GM18858 (cell line): ENCODE data around the gene PPP1R12A.
A peak's percentile ranks its signal among the peaks of the same experiment; 100 is the strongest.

Source experiments
- ATAC-seq: cut with Tn5 transposase; IDR thresholded peaks from one replicate; pipeline ENCODE4 v1.9.1; 2021; ENCODE audit not compliant: unreplicated experiment

The PPP1R12A gene

DNA sequence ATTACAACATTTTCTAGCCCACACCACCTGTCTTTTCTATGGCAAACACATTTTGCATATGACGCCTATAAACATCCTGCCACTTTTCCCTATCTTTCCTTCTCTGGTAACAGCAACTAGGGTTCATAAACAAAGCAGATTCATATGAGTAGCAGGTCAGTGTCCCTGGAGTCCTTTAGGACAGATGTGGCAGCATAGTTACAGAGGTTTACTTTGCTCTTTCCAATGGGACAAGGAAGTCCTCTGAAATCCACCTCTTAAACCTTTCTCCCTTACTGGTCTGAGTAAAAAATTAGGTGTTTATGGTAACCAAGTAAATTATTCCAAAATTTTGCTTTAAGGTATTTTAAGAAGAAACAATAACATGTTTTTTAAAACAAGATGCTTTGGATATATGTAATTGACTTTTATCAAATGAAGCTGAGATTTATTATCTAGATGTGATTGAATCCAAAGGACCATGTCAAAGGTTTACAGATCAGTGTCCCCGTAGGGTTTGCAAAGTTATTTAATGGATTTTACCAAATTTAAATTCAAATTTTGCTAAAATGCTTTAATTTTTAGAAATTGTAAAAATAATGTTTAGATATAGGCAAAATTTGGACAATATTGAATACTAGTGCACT lies 164.9 kb downstream of the PPP1R12A start:
- ATAC-seq, result no peak

GRCh38 chr12:79769189-79769859 lies 165.6 kb downstream of the PPP1R12A start:
- no peak for ATAC-seq

DNA sequence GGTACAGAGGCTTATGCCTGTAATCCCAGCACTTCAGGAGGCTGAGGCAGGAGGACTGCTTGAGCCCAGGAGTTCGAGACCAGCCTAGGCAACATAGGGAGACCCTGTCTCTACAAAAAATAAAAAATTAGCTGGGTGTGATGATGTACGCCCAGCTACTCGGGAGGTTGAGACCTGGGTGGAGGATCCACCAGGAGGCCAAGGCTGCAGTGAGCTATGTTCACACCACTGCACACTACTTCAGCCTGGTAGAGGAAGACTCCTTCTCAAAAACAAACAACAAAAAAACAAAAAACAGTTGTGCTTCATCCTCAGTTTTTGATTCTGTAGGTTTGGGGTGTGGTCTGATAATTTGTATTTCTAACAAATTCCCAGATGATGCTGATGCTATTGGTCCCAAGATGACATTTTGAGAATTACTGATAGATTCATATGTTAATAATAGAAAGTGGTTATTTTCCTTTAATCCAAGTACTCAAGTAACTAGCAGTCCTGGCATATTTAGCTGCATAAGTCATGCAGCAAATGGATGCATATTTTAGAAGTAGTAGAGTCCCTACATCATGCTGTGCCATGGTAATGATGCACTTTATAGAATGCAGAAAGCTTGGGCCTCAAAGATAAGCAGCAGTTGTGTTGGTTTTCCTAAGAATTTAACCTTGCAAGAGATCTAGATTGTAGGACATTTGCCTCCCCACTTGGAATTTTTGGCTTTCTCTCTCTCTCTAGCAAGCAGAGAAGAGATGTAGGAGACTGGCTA lies 168.0 kb downstream of the PPP1R12A start:
- no peak for ATAC-seq

GRCh38 chr12:79765157-79765556 lies 169.7 kb downstream of the PPP1R12A start:
- no peak for ATAC-seq

DNA sequence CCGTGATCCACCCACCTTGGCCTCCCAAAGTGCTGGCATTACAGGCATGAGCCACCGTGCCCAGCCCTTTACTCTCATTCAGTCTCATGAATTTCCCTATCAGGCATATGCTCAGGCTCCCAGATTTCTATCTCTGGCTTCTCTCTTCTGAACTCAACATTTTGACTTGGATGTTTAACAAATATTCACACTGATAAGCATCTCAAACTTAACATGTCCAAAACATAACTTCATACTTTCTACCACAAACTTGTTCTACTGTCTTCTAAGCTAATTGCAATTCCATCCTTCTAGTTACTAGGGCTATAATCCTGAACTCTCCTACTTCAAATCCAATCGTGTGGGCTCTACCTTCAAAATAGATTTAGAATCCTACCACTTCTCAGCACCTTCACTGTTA lies 170.3 kb downstream of the PPP1R12A start:
- no peak for ATAC-seq

GRCh38 chr12:79763766-79764452 lies 171.0 kb downstream of the PPP1R12A start:
- ATAC-seq, result no peak

DNA sequence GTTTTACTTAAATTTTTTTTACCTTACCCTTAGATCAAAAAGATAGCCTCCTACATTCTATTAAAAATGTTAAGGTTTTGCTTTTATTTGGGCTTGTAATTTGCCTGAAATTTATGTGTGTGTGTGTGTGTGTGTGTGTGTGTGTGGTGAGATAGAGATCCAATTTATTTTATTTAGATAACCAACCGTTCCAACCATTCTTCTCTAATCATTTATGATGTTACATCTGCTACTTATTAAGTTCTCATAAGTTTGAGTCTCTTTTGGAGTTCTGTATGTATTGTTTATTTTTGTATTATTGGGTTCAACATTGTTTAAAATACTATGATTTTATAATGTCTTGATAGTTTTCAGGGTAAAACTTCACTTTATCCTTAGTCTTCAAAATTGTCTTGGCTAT lies 173.6 kb downstream of the PPP1R12A start:
- ATAC-seq, result no peak

DNA sequence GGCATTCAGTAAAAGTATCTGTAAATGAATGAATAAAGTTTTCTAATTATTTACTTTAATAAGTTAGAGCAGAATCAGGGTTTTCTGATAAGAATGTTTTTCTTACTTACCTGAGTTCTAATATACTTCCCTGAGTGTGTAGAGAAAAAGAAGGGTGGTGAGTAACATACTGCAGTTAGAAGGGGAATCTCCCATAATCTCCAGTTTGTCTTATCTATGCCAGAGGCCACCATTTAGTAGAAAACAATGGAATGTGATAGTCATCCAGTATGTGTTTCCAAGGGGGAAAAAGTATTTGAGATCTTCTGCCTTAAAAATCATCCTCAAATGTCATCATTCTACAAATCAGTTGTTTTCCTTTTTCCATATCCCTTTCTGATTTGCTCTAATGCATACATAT lies 187.6 kb downstream of the PPP1R12A start:
- no peak for ATAC-seq

DNA sequence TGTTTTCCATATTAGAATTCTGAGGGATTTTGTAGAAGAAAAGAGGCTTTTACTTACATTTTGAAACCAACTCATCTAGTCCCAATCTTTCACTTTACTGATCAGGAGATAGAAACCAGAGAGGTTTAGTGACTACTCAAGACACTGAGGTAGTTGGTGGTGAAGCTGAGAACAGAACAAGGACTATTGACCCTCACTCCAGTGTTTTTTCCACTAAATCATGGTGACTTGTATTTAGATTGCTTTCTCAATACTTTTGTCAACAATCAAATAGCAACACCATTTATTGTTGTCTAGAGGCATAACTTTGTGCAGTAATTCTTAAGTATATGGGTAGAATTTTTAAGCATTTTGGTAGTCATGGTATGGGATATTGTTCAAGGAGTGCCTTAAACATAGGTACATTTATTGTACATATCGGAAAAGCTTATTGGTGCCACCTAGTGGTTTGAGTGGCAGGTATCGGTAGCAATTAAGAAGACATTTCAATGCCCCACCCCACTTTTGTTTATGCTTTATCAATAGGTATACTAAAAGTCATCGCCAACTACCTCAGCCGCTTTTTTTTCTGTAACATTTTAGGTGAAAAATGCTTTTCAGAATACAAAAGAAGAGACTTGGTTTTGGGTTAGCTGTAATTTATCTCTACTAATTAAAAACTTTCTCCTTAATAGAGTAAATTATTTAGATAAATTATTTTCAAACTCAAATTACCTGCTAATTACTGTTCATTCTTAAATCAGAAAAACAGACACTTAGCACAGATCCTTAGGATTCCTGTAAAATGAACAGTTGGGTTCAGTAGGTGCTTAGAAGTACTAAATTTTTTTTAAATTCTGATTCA lies 196.8 kb downstream of the PPP1R12A start:
- ATAC-seq, result peak; percentile 83

- no peak for ATAC-seq
These were observed 202.3 kb downstream of the PPP1R12A start for GRCh38 chr12:79732638-79733037.

- no peak for ATAC-seq
These were observed 208.9 kb downstream of the PPP1R12A start for GRCh38 chr12:79725987-79726386.
